GM21619 (cell line): ENCODE data around the gene PSME3IP1.
"Not testable (repeated sequence)": the region's sequence is repeated elsewhere in the genome, so short reads cannot be mapped to it uniquely, and the experiment has no call there.

Experiments used
- ATAC-seq: cut with Tn5 transposase; IDR thresholded peaks from one replicate; pipeline ENCODE4 v1.9.1; 2021; ENCODE audit not compliant: unreplicated experiment

The PSME3IP1 gene

DNA sequence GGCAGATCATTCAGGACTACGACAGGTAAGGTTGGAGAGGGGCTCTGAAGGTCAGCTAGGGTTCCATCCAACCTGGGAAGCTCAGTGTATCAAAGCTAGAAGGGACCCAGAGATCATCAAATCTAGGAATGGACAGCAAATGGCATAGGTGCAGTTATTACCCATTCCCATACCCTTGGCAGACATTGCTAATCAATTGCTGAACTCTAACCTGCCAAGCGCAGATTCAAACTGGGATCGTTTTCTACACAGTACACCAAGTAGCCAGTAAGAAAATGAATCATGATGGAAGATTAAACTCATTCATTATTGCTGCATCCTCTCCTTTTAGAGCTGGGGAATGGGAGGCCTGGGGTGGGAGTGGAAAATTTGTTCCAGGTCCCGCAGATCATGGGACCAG is 59.9 kb downstream of the PSME3IP1 start:
- no peak for ATAC-seq

DNA sequence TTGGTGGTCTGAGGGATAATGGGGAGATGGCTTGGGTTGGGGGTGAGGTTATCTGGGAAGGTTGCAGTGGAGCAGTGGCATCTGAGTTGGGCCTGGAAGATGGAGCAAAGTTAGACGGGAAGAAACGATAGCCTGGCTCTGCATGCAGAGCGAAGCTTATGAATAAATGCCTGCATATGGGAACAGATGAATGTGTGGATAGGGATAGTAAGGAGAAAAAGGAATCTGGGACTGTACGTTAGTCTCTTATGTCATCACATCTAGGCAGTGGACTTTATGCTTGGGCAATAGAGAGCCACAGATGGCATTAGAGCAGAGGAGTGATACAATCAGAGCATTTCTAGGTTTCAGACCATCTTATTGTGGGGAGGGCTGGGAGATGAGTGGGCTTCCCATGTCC is 60.5 kb downstream of the PSME3IP1 start:
- no peak for ATAC-seq

DNA sequence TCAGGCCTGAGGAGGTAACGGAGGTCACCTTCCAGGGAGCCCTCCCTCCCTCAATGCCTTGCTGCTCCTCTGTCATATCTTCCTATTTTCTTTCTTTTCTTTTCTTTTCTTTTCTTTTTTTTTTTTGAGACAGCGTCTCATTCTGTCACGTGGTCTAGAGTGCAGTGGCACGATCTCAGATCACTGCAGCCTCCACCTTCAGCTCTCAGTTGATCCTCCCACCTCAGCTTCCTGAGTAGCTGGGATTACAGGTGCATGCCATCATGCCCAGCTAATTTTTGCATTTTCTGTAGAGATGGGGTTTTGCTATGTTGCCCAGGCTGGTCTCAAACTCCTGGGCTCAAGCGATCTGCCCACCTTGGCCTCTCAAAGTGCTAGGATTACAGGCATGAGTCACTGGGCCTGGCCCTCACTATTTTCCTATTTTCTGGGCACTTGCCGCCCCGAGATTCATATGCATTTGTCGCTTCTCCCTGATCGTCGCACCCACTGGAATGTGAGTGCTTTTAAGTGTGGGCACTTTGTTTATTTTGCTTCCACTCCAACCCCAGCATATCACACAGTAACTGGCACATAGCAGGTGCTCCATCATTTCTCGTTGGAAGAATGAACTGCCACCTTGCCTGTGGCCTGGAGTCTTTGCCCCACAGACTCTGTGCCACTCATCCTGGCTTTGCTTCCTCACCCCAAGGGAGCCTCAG is 61.7 kb downstream of the PSME3IP1 start:
- ATAC-seq = no peak

DNA sequence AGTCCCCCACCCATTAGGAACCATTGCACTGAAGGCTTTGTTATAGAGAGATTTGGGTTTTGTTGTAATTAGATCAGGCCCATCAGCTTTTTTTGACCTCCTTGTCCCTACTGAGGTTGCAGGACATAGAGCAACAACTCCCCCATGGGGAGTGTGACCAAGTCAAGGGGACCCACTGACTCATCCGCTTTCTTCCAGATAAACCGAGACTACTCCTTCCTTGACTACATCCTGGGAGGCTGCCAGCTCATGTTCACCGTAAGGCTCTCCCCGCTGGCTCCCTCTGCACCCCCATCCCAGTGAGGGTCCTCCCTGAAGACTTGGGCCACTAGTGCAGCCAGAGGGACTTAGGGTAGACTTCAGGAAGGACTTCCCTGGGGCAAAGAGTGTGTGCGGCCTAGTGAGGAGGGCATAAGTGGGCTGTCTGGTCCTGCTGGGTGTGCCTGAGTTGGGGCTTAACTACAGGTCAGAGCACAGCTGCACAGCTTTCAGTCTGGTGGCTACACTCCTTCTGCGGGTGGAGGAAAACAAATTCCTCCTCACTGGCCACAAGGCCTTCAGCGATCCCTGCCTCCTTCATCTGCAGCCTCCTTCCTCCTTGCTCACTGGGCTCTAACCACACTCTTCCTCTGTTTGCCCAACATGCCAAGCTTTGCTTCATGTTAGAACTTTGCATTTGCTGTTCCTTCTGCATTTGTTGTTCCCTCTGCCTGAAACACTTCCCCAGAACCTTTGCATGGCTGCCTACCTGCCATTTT is 62.4 kb downstream of the PSME3IP1 start:
- ATAC-seq = no peak

DNA sequence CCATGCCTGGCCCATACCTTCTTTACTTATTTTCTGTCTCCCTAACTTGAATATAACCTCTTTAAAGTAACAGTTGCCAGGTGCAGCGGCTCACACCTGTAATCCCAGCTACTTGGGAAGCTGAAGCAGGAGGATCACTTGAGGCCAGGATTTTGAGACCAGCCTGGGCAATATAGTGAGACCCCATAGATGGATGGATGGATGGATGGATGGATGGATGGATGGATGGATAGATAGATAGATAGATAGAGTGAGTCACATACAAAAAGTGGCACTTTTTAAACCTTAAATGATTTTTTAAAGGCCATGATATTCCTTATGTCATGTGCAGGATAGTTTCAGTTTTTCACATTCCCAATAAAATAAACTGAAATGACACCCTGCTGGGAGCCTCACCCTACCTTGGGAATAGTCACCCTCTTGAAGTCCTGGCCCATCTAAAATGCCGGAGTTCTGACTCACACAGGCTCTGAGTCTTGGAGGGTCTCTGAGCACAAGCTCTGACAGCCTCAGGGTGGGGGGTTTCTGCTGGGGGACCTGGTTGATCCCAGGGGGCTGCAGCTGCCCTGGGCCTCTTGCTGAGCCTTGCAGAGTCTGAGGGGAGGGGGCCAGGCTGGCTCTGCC is 67.3 kb downstream of the PSME3IP1 start:
- no peak for ATAC-seq

DNA sequence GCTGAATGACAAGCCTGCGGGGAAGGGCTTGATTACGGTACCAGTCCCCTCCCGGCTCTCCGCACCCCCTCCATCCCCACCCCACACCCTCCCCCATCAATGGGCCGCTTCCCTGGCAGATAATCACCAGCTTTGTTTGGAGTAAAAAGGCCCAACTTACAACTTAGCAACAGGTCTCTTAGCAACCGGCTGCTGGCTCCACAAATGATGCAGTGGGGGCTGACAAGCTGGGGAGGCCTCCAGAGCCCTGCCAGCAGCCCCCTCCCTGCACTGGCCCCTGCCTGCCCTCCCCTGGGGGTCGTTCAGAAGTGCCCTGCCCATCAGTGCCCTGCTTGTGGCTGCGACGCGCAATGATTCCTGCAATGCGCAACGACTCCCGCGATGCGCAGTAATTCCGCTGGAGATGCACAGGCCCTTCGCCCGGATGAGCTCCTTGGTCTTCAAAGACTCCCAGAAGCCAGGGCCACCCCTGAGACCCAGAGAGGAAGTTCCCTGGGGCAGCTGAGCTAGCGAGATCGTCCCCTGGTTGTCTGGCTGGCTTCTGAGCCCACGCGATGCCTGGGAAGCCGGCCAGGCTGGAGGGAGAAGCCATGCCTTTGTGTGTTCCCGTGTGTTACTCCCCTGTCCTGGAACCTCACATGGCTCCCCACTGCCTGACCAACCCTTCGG is 70.2 kb downstream of the PSME3IP1 start:
- ATAC-seq = no peak

DNA sequence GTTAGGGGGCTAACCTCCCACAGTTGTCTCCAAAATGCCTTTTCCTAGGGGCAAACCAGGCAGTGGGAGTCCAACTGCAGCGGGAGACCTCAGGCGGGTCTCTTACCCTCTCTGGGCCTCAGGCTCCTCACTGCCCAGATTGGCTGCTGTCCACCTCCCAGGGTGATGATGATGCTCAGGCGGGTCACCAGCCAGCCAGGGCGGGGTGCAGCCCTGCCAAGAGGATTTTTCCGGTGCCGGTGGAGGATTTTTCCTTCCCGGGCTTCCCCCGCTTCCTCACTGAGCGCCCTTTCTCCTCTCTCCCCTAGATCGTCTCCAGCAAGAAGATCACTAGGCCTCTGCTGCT is 70.7 kb downstream of the PSME3IP1 start:
- no peak for ATAC-seq

DNA sequence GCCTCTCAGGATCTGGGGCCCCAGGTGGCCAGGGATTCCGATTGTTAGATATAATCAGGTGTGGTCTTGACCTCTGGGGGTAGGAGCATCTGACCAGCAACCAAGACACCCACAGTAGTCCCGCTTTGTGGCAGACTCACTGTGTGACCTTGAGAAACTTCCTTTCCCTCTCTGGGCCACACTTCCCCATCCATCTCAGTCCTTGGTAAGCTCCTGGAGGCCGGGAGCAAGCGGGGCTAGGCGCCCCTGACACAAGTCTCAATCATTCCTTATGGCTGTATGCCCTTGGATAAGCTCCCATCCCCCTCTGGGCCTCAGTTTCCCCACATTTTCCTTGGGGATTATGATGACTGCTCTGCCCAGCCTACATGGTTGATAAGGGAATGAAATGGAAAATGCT is 72.2 kb downstream of the PSME3IP1 start:
- no peak for ATAC-seq

DNA sequence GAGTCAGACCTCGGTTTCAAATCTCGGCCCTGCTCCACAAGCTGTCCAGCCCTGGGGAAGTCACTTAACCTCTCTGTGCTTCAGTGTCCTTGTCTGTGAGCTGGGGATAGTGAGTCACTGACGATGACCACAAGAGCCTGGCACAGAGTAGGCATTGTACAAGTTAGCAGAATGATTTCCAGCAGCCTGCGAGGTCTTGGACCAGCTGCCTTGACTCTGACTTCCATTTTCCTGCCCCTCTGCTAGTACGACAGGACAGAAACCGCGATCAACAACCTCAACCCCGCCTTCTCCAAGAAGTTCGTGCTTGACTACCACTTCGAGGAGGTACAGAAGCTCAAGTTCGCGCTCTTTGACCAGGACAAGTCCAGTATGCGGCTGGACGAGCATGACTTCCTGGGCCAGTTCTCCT is 72.8 kb downstream of the PSME3IP1 start:
- ATAC-seq = no peak

DNA sequence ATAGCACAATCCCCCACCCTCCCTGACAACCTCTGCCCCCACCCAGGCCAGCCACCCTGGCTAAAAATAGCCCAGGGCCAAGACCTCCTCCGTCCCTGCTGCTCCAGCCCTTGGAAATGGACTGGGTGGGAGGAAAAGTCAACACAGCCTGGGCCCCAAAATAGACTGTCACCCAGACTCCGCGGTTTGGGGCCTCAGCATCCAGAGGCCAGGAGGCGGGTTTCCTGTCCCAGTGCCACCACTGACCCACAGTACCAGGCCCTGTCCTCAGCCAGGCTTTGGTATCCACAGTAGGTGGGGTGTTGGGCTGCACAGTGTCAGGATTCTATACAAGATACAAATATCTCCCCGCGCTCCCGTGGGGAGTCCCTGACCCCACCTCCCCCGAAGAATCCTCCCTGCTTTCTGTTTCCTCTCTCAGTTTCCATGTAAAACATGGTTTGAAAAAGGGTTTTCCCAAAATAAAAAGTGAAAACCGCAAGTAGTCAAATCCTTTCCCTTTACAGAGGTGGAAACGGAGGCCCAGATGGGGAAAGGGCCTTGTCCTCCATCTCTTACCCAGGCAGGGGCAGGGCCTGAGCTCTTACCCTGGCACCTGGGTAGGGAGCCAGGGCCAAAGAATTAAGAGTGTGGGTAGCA is 73.3 kb downstream of the PSME3IP1 start:
- ATAC-seq = no peak

DNA sequence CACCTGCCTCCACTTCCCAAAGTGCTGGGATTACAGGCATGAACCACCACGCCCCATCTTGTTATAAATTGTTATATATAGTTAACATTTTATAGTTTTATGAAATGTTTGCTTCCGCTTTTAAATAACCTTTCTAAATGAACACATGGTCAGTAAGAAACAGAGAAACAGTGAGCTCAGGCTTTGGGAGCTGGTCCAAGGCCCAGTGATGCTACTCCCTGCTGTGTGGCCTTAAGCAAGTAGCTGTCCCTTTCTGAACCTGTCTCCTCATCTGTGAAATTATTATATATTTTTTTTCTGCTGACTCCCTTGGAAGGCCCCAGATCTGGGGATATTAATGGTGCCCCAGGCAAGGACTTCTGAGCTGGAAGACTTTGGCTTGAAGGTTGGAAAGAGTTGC is 74.4 kb downstream of the PSME3IP1 start:
- ATAC-seq = no peak

DNA sequence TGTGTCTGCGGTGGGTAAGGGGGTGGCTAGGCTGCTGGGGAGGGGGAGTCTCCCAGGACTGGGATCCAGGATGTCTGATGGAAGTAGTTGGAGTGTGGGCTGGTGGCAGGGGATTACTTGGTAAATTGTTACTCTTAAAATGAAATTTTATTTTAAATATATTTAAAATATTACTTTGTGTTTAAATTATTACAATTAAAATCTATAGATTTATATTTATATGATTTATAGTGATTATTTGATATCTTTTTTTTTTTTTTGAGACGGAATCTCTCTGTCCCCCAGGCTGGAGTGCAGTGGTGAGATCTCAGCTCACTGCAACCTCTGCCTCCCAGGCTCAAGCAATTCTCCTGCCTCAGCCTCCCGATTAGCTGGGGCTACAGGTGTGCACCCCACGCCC is 74.9 kb downstream of the PSME3IP1 start:
- no peak for ATAC-seq

DNA sequence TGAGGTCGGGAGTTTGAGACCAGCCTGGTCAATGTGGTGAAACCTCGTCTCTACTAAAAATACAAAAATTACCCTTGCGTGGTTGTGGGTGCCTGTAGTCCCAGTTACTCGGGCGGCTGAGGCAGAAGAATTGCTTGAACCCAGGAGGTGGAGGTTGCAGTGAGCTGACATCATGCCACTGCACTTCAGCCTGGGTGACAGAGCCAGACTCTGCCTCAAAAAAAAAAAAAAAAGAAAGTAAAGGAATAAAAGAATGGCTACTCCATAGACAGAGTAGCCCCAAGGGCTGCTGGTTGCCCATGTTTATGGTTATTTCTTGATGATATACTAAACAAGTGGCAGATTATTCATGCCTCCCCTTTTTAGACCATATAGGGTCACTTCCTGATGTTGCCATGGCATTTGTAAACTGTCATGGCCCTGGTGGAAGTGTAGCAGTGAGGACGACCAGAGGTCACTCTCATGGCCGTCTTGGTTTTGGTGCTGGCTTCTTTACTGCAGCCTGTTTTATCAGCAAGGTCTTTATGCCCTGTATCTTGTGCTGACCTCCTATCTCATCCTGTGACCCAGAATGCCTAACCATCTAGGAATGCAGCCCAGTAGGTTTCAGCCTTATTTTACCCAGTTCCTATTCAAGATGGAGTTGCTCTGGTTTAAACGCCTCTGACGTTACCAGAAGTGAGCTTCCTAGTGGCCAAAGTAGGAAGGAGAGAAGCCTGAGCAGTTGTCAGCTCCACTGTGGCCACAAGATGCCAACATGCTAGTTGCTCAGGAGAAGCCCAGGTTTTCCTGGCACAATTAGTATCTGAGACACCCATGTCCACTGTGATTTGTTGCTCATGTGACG is 76.4 kb downstream of the PSME3IP1 start:
- not testable (repeated sequence) for ATAC-seq

DNA sequence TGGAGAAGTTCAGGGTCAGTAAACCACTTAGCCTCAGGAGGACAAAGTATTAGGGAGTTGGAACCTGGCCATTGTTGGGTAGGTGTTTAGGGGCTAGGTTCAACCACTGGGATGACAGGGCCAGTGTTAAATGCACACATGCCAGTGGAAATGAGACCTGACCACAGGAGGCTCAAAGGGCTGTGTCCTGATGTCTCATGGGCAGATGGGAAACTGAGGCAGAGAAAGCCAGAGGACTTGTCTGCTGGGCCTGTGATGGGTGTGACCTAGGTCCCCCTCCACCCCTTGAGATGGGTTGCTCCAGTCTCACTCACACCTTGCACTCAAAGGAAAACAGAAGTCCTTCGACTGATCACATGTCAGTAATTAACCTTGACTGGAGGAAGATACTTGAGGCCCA is 77.4 kb downstream of the PSME3IP1 start:
- no peak for ATAC-seq

DNA sequence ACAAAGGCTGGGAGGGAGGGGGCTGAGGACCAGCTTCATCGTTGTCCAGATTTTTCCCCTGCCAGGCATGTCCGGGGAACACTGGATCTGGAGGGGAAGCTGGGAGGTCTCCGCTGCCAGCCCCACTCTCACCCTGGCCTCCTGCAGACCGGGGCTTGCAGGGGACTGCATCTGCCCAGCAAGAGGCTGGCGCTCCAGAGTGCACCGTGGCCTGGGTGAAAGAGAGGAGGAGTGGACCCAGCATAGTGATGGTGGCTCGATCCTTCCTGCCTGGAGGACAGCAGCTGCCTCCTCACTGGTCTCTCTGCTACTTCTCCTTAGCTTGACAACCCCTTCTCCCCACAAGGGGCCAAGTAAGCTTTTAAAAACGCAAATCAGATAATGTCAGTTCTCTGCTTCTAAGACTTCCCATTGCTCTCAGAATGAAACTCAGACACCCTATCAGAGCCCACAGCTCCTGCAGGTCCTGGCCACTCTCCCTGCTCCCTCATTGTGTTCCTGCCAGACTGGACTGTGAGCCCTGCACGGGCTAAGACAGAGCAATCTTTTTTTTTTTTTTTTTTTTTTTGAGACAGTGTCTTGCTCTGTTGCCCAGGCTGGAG is 78.4 kb downstream of the PSME3IP1 start:
- ATAC-seq = no peak

DNA sequence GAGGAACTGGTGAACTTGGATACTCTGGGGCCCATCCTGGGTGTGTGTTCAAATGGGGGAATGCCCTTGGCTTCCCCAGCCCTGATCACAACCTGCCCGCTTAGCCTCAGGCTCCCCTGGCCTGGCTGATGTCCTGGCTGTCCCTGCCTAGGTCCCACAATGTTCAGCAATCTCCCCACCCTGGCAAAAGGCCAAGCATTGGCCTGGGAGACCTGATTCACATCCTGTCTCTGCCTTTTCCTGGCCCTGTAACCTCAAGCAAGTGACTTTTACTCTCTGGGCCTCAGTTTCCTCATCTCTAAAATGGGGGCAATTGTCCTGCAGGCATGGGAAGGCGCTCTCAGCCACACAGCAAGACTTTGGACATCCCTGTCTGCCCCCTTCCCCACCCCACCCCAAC is 79.1 kb downstream of the PSME3IP1 start:
- ATAC-seq = no peak

DNA sequence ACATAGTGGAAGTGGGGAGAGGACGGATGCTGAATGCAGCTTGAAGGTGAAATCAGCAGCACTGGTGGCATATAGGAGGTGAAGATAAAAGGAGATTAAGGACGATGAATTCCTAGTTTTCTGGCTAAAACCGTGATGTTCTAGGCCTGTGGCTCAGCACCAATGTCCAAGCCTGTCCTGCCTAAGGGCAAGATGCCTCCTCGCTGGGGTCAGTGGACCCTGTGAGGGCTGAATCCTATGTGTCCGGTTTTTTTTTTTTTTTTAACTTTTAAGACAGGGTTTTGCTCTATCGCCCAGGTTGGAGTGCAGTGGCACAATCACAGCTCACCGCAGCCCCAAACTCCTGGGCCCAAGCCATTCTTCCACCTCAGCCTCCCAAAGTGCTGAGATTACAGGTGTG is 80.7 kb downstream of the PSME3IP1 start:
- ATAC-seq = no peak

DNA sequence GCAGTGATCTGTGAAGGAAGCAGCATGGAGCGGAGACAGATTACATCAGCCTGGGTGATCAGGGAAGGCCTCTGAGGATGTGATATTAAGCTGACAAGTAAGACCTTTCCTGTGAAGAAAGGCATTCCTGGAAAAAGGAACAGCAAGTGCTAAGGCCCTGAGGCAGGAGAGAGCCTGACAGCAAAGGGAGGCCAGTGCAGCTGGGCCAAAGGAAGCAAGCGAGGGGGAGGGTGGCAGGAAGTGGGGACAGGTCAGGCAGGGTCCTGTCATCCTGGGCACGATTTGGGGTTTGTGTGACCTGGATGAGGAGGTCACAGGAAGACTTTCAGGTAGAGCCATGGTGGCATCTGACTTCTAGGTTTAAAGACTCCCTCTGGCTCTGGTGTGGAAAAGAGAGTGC is 81.1 kb downstream of the PSME3IP1 start:
- no peak for ATAC-seq

DNA sequence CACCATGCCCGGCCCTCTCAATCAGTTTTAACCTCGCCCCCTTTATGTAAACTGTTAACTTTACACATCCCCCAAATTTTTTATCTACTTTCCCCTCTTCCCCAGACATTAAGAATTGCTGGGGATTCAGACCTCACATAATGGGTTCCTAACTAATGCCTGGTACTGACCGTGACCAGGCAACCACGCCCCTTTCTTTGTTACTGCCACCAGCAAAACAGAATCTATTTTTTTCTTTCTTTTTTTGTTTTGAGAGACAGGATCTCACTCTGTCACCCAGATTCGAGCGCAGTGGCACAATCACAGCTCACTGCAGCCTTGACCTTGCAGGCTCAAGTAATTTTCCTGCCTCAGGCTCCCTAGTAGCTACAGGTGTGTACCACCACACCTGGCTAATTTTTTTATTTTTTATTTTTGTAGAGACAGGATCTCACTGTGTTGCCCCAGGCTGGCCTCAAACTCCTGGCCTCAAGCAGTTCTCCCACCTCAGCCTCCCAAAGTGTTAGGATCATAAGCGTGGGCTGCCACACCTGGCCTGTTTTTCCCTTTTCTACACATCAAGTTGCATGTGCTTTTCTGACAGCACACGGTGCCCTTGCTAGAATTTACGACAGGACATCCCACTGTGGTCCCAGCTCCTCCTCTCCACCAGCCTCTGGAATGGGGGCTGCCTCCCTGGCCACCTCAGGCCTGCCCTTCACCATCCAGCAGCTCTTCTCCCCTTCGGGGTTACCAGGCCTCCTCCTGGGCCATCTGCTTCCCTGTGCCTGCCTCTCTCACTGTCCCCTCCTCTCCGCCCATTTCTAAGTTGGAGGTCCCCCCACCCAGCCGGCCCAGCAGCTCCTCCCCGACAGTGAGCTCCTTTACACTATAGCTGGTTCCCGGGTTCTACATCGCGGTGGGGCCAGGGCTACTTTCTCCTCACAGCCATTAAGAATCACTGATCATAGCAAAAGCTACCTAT is 82.7 kb downstream of the PSME3IP1 start:
- no peak for ATAC-seq
